ENCODE data around the gene PDSS2. TPM values are rescaled to one million over a fixed set of nuclear protein-coding genes. Genes with fewer than 3 reads are reported as not detected.
"Not testable (repeated sequence)": the region's sequence is repeated elsewhere in the genome, so short reads cannot be mapped to it uniquely, and the experiment has no call there.

The PDSS2 gene
- total and polyA plus RNA-seq, 7 donors = 9.4 to 18.5 (median 11.1) TPM

DNA sequence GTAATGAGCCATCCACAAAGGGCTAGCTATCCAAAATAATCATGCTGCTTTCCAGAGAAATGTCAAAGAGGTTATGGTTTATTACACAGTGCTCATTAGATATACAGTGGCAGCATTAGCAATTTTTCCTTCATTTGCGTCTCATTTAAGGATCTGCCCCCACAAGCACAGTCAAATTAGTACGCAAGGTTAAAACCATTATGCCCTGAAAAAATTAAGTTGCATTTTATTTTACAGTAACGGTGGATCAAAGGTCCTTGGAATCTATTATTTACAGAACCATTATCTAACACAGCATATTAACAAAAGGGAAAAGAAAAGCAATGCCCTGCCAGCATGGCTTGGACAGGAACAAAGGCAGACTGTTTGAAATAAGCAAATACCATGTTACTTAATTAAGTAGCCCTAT lies 144.8 kb downstream of the PDSS2 start:
- no peak for DNase-seq
- Histone ChIP-seq H3K27ac (no peak overlapping the region), H3K36me3 (no peaks in the 10 kb centered on the region), H3K4me3 (no peak overlapping the region), H3K4me1 (peaks cover 0 to 11% (median 2%) of the 10 kb centered on the region in 4 donors), H3K9me3 (no peaks in the 10 kb centered on the region), H3K27me3 (no peaks in the 10 kb centered on the region)
- no peak for TF ChIP-seq POLR2A (IDR thresholded peaks at IDR 0.05)
- no peak for TF ChIP-seq EP300 (IDR thresholded peaks at IDR 0.05)
- TF ChIP-seq, protein P1, sequence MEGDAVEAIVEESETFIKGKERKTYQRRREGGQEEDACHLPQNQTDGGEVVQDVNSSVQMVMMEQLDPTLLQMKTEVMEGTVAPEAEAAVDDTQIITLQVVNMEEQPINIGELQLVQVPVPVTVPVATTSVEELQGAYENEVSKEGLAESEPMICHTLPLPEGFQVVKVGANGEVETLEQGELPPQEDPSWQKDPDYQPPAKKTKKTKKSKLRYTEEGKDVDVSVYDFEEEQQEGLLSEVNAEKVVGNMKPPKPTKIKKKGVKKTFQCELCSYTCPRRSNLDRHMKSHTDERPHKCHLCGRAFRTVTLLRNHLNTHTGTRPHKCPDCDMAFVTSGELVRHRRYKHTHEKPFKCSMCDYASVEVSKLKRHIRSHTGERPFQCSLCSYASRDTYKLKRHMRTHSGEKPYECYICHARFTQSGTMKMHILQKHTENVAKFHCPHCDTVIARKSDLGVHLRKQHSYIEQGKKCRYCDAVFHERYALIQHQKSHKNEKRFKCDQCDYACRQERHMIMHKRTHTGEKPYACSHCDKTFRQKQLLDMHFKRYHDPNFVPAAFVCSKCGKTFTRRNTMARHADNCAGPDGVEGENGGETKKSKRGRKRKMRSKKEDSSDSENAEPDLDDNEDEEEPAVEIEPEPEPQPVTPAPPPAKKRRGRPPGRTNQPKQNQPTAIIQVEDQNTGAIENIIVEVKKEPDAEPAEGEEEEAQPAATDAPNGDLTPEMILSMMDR (IDR thresholded peaks at IDR 0.05) = no peak
- no peak for TF ChIP-seq POLR2AphosphoS5 (IDR thresholded peaks at IDR 0.05)
- 81 to 84% methylated on average over 3 of the region's 3 CpGs for WGBS, 2 donors
- intact Hi-C loops (cut with DNase I) = loop anchor here (10.0 kb wide), 1 partner anchor 530 kb away; no protein-coding TSS in a partner anchor

DNA sequence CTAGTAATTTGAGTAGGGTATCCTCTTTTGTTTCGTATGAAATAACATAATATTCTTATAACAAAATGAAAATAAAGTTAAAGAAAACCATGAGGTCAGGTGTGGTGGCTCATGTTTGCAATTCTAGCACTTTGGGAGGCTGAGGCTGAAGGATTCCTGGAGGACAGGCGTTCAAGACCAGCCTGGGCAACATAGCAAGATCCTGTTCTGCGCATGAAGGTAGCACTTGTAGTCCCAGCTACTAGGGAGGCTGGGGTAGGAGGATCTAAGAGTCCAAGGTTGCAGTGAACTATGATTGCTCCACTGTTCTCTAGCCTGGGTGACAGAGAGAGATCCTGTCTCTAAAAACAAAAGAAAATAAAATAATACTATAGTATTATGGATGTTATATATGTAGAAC lies 145.6 kb downstream of the PDSS2 start:
- intact Hi-C loops (cut with DNase I) = loop anchor here (10.0 kb wide), 1 partner anchor 531 kb away; no protein-coding TSS in a partner anchor

DNA sequence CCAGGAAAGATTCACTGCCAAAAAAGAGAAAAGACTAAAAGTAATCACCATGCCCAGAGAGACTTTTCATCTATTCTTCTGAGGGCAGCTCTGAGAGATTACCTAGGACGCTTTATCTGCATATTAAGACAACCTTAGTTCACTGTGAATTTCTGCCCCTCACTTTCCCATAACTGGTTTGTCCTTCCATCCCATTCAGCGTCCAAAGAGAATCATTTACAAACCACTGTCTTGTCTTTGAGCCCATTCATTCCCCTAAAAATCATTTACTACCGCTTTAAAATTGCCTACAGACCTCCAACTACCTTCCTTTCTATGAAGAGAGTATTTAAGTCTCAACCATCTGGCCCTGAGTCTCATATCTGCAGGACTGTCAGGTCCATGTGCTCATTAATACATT lies 149.0 kb downstream of the PDSS2 start:
- intact Hi-C loops (cut with DNase I) = loop anchor here (10.0 kb wide), 1 partner anchor 534 kb away; no protein-coding TSS in a partner anchor
- Histone ChIP-seq H3K27me3 (no peaks in the 10 kb centered on the region), H3K27ac (no peak overlapping the region), H3K9me3 (no peaks in the 10 kb centered on the region), H3K36me3 (no peaks in the 10 kb centered on the region), H3K4me3 (no peak overlapping the region), H3K4me1 (peaks cover 0 to 9% (median 0%) of the 10 kb centered on the region in 4 donors)
- no peak for DNase-seq
- WGBS, 2 donors = 97 to 99% methylated on average over 3 of the region's 3 CpGs
- TF ChIP-seq POLR2A (IDR thresholded peaks at IDR 0.05) (no peak), EP300 (IDR thresholded peaks at IDR 0.05) (no peak), POLR2AphosphoS5 (IDR thresholded peaks at IDR 0.05) (no peak)
- TF ChIP-seq, protein P1 (IDR thresholded peaks at IDR 0.05) = no peak

More for the DNA sequence above, 145.6 kb downstream of the PDSS2 start:
- DNase-seq = no peak
- 94 to 95% methylated on average over 3 of the region's 3 CpGs for WGBS, 2 donors
- TF ChIP-seq, protein P1 (IDR thresholded peaks at IDR 0.05) = no peak
- TF ChIP-seq POLR2AphosphoS5 (IDR thresholded peaks at IDR 0.05) (no peak), POLR2A (IDR thresholded peaks at IDR 0.05) (no peak), EP300 (IDR thresholded peaks at IDR 0.05) (no peak)
- Histone ChIP-seq H3K27ac (no peak overlapping the region), H3K27me3 (no peaks in the 10 kb centered on the region), H3K36me3 (no peaks in the 10 kb centered on the region), H3K4me1 (peaks cover 0 to 9% (median 2%) of the 10 kb centered on the region in 4 donors), H3K4me3 (no peak overlapping the region), H3K9me3 (no peaks in the 10 kb centered on the region)

DNA sequence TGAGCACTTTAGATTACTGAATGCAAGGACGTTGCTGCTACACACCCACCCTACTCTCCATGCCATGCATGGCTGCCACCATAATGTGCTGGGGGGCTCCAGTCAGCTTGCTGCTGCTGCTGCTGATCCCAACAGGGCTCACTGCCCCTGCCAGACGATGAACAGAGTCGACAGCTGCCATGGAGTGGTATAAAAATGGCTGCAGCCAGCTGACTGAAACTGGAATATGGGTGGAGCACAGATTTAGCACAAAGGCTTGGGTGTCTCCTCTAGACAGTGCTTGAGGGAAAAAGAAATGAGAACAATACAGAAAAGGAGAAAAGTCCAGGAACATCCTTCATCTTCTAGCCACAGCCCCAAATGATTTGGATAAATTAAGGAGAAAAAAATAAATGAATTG lies 150.7 kb downstream of the PDSS2 start:
- intact Hi-C loops (cut with DNase I) = no loop called here
- Histone ChIP-seq H3K4me1 (no peaks in the 10 kb centered on the region), H3K36me3 (no peaks in the 10 kb centered on the region), H3K27me3 (no peaks in the 10 kb centered on the region), H3K4me3 (no peak overlapping the region), H3K9me3 (no peaks in the 10 kb centered on the region), H3K27ac (no peak overlapping the region)
- 91 to 92% methylated on average over 3 of the region's 3 CpGs for WGBS, 2 donors
- DNase-seq = no peak
- TF ChIP-seq EP300 (IDR thresholded peaks at IDR 0.05) = no peak
- TF ChIP-seq, protein P1 (IDR thresholded peaks at IDR 0.05) = no peak
- TF ChIP-seq POLR2AphosphoS5 (IDR thresholded peaks at IDR 0.05) = no peak
- no peak for TF ChIP-seq POLR2A (IDR thresholded peaks at IDR 0.05)

DNA sequence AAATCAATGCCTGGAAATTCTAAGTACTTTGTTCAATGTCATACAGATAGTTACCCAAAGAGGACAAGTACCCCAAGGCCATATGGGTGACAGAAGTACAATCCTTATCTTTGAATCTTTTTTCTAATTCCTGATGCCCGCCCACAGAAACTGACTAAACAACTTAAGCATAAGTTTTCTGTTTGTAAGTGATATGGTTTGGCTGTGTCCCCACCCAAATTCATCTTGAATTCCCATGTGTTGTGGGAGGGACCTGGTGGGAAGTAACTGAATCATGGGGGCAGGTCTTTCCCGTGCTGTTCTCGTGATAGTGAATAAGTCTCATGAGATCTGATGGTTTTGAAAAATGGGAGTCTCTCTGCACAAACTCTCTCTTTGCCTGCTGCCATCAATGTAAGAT lies 153.4 kb downstream of the PDSS2 start:
- H3K4me1 ChIP-seq; intact Hi-C loops (cut with DNase I); DNase-seq; H3K27me3 ChIP-seq; H3K27ac ChIP-seq; H3K4me3 ChIP-seq; H3K9me3 ChIP-seq; H3K36me3 ChIP-seq: not testable (repeated sequence)
- WGBS, 2 donors = 98% methylated on average over 3 of the region's 3 CpGs
